Activated CD8-positive, alpha-beta memory T cell treated with anti-CD3 and anti-CD28 coated beads for 36 hours (primary cell): ENCODE data around the gene POU2F3. TPM values are rescaled to one million over a fixed set of nuclear protein-coding genes. Genes with fewer than 3 reads are reported as not detected.

Experiments used
- CTCF ChIA-PET: fragments of 350-600 bp; sonication (Branson Sonifier 250); formaldehyde crosslinking; loops from one replicate; lab custom pipeline; 2021; ENCODE audit warnings: antibody characterized with exemption; lab: Charles Lee
- POLR2A ChIA-PET: fragments of 350-600 bp; sonication (Branson Sonifier 250); formaldehyde crosslinking; loops from one replicate; lab custom pipeline; 2021; ENCODE audit warnings: antibody characterized with exemption; lab: Charles Lee
- total RNA-seq, 2 experiments: library from RNA; stranded (reverse); gene quantifications; one replicate each; pipeline ENCODE4 v1.2.3, GENCODE V29; 2021

The POU2F3 gene
- total RNA-seq, 2 experiments from 2014 or later: not detected

DNA sequence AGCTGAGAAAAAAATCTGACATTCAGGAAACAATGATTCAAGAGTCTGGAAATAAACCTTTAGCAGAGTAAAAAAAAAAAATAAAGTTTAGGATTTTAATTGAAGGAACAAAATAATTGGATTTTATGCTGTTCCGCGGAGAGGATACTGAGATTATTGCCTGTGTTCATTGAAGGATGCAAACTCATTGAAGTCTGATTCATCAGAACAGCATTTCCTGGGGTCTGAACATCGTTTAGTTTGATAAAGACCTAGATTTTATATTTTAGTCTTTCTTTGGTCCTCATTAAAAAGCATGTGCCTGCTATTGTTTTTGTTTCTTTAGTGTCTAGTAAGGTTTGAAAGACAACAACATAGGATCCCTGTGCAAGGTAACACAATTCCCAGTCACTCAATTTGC lies 89.6 kb downstream of the POU2F3 start:
- CTCF ChIA-PET: no interaction called here

DNA sequence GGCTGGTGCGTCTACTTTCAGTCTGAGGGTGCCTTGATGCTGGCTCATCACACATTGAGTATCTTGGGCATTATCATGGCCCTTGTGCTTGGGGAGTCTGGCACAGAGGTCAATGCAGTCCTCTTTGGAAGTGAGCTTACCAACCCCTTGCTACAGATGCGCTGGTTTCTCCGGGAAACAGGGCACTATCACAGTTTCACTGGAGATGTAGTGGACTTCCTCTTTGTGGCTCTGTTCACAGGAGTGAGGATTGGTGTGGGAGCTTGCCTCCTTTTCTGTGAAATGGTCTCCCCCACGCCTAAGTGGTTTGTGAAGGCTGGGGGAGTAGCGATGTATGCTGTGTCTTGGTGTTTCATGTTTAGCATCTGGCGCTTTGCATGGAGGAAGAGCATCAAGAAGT lies 90.1 kb downstream of the POU2F3 start:
- ChIA-PET CTCF (no interaction called here), POLR2A (no interaction called here)

More for the DNA sequence above, 89.6 kb downstream of the POU2F3 start:
- POLR2A ChIA-PET: no interaction called here

DNA sequence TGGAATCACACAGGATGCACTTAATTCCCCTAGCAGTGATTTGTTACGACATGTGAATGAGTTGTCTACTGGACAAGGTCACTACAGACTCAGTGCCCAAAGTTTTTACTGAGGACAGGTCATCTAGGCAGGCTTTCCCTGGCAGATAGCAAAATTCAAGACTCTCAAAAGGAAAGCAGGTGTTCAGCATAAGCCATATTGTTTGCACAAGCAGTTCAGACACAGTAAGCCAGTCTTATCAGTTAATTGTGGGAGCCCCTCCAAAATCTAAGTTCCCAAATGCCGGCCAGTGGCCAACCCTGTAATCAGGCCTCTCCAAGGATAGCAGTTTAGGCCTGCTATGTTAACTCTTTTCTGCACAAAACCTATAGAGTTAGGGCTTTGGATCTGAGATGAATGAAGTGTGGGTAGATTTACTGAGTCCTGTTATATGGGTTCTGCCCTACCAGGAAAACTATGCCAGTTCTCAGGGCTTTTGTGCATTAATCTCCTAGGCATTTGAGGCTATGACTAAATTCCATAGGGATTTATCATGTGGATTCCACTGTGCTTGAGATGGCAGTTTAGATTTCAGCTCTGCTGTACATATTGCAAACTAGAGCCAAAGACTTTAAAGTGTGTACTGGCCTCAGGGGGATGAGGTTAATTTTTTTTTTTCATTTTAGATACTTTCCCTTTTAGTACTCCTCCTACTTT lies 91.5 kb downstream of the POU2F3 start:
- ChIA-PET POLR2A (no interaction called here), CTCF (interaction anchor here (0.6 kb wide), 1 partner anchor 621 kb away, joined by 3 read pairs; no protein-coding TSS in a partner anchor)

DNA sequence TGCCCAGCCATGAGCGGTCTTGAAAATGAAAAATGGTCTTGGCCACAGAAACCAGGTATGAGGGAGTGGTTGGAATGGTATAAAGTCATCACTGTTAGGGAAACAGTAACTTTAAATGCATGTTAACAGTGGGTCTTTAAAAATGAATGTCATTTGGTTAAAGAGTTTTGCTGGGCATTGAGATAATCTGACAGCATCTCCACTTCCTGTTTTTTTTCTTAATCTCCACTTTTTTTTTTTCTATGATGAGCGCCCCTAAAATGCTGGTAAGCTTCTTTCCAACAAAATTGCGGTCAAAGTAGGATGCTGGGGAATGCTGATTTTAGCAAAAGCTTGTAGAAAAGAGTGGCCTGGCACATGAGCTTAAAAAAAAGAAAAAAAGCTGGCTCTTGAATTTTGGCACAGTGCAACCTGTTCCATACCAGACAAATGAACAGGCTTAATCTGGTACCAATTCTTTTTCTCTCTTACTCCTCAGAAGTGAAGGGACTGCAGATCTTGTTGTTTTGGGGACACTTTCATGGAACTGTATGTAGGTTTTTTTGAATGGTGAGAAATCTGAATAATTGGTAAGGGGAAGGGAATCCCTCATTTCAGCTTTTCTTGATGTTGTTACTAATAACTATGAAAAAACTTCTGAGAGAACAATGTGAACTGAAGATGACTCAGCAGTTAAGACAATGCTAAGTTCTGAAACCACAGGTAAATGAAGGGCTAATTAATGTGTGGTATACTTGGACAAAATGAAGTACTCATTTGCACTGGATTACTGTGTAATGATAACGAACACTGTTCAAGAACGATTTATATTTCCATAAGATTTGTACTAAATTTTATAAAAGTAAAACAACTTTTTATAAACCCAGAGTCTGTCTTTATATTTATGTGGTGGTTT lies 93.1 kb downstream of the POU2F3 start:
- CTCF ChIA-PET: interaction anchor here (1.4 kb wide), 1 partner anchor 30 kb away, joined by 3 read pairs; no protein-coding TSS in a partner anchor
- POLR2A ChIA-PET: no interaction called here

DNA sequence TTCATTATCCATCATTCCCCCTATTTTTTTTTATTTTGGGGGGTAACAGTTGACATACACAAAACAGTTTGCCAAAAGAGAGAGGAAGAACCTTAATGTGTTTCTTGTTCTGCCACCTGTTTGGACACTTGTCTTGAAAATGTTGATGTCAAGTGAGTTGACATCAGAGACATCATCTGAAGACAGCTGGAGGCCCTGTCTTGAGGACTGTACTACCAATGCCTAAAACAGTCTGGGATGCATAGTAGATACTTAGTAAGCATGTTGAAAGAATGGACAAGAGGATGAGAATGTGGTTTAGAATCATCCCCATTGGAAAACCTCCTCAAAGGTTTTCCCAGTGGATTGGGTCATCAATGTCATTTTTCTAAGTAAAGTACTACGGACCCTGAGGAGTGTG lies 93.9 kb downstream of the POU2F3 start:
- POLR2A ChIA-PET: no interaction called here

DNA sequence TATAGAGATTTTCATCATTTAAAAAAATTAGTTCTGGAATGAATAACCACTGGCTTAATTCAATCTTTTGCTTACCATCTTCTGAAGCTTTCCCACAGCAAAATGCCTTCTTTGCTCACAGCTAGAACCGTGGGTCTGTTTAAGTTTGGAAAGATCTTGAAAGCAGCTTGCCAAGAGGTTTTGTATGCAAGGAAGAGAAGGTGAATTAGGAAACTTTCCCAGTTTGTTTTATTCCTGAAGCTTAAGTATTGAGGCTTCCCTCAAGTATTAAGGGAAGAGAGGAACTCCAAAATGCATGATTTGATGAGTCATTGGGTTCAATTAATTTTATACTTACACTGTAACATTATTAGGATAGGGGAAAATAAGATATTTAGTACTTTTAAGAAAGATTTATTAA lies 94.4 kb downstream of the POU2F3 start:
- CTCF ChIA-PET: interaction anchor here (0.7 to 1.5 kb wide), 4 partner anchors 13 to 199 kb away, joined by 3 read pairs; no protein-coding TSS in a partner anchor
- POLR2A ChIA-PET: no interaction called here

More for the DNA sequence above, 93.9 kb downstream of the POU2F3 start:
- CTCF ChIA-PET: interaction anchor here (0.7 to 1.4 kb wide), 2 partner anchors 31 to 199 kb away, joined by 3 read pairs; no protein-coding TSS in a partner anchor

DNA sequence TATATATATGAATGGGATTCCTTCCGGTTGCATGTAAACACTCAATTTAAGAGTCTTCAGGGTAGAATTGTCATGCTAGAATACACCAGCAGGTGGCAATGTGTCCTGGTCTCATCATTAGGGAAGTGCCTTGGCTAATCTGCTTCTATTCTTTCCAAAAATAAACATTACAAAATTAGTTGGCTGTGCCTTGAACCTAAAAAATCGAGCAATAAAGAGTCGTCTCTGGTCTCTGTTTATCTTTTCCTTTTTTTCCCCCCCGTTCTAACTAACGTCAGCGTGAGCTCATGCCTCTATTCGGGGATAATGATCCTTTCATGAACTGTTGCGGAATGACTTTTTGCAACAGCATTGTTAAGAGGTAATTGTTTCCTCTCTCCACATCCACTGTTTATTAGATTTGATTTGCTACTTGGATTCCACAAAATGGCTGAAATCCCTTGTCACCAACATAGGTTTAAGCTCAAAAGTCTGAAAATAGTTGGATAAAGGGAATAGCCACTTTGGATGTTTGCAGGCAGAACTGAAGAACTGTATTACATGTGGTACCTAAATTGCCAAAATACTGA lies 95.0 kb downstream of the POU2F3 start:
- CTCF ChIA-PET: interaction anchor here (1.0 to 2.5 kb wide), 6 partner anchors 8 to 100 kb away, joined by 3 to 12 read pairs (median 4); partner anchors contain the start of gene TLCD5
- POLR2A ChIA-PET: no interaction called here

DNA sequence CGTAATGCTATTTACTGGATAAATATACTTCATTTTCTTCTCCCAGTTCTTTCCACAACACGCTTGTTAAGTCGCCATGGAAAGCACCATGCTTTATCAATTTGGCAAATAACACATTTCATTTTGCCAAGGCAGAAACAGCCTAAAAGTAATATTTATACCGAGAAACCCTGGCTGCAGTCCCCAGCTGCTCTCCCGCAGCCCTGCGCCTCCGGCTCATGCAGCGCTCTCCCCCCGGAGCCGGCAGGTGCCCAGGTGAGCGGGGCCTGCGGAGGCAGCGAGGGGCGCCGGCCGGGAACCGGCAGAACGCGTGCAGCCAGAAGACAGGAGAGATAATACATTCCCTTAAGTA lies 95.6 kb downstream of the POU2F3 start:
- POLR2A ChIA-PET: no interaction called here
- CTCF ChIA-PET: interaction anchor here (1.0 to 2.5 kb wide), 9 partner anchors 9 to 144 kb away, joined by 3 to 12 read pairs (median 4); partner anchors contain the start of gene TLCD5

DNA sequence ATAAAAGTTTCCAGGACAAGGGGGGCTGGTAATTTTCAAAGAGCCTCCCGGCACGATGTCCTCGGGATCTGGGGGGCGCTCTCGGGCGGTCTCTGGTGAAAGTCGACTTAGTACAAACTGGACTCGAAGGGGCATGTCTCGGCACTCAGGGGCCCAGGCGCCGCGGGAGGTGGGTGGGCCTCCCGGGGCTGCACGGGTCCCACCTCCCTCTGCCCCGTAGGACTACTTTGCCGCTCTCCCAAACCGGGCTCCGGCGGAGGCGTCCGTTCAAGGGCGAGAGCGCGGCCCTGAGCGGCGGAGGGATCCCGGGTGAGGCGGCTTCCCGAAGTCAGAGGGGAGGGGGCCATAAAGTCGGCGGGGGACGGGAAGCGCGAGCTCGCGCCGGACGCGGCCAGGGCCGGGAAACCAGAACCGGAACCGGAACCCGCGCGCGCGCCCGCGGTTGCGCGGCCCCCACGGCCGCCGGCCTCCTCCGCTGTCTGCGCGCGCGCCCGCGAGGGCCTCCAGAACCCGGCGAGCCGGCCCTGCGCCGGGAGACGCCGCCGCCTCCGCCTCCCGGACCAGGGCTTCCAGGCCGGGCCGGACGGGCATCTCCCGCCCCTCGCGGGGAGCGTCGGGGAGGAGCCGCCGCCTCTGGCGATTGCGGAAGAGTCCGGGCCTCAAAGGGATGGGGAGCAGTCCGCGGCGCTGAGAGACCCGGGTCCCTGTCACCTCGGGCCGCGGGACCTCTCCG lies 96.1 kb downstream of the POU2F3 start, which contains the start of gene ARHGEF12:
Gene ARHGEF12, plus strand, starts transcription at position 506 of the 733 bp plus-strand sequence. CDS start 831 bp downstream, outside the sequence.
- POLR2A ChIA-PET: no interaction called here

DNA sequence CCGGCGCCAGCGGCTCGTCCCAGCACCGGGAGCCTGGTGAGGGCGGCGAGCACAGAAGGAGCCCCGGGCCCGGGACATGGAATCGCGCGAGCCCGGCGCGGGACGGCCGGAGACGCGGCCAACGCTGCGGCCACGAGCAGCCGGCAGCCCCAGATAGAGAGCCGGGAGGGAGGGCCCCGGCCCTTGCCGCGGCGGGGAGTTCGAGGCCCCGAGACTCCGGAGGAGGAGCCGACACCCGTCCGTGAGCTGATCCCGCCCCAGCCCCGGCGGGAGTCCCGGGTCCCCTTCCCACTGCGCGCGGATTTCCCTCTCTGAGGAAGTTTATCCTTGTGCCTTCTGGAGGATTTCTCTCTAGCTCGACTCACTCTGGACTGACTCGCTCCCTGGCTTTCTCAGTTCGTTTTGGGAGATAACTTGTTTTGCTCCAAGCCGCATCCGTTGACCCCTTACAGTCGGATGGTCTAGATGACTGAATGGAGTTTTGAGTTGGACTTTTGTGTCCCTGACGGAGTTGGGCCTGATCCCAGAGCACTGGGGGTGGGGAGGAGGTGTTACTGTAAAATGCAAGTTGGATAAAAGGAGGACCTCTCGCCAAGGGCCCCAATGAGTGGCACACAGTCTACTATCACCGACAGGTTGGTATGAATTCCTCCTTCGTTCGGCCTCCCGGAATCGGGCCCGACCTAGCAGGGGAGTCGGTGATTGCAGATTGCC lies 96.9 kb downstream of the POU2F3 start:
- ChIA-PET CTCF (interaction anchor here (1.0 to 2.5 kb wide), 4 partner anchors 9 to 142 kb away, joined by 3 to 12 read pairs (median 4); no protein-coding TSS in a partner anchor), POLR2A (no interaction called here)

More for the DNA sequence above, 96.1 kb downstream of the POU2F3 start, which contains the start of gene ARHGEF12:
- CTCF ChIA-PET: interaction anchor here (1.0 to 2.5 kb wide), 7 partner anchors 9 to 143 kb away, joined by 3 to 12 read pairs (median 4); partner anchors contain the start of gene TLCD5

DNA sequence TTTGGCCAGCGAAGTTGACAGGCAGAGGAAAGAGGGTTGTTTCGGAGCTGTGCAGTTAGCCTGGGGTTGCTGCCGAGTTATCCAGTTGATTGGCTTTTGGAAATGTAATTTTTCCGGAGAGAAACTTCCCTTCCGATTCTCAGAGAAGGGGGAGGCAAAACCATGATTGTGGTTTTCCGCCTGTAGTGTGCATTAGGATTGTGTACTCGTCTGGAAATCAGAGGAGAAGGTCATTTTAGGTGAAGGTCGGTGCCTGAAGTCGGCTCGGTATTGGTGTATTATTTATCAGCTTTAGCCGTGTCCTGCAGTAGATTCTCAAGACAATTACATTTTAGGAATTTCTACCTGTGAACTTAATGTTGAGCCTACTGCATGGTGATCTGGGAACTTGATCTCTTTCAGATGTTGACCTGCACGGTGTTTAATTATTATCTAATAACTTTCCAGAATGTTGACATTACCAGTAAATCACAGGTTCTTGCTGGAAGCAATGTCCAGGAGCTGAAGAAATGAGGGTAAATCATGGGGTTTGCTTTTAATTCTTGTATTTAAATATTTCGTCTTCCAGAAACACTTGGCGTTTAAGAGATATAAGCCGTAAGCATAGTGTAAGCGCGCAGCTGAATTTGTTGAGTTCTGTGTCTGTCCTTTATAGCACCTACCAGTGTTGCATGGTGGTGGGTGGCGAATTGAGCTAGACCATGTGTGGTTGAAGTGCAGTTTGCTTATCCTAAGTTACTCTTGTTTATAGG lies 97.6 kb downstream of the POU2F3 start:
- ChIA-PET CTCF (interaction anchor here (2.5 kb wide), 1 partner anchor 11 kb away, joined by 12 read pairs; no protein-coding TSS in a partner anchor), POLR2A (no interaction called here)

DNA sequence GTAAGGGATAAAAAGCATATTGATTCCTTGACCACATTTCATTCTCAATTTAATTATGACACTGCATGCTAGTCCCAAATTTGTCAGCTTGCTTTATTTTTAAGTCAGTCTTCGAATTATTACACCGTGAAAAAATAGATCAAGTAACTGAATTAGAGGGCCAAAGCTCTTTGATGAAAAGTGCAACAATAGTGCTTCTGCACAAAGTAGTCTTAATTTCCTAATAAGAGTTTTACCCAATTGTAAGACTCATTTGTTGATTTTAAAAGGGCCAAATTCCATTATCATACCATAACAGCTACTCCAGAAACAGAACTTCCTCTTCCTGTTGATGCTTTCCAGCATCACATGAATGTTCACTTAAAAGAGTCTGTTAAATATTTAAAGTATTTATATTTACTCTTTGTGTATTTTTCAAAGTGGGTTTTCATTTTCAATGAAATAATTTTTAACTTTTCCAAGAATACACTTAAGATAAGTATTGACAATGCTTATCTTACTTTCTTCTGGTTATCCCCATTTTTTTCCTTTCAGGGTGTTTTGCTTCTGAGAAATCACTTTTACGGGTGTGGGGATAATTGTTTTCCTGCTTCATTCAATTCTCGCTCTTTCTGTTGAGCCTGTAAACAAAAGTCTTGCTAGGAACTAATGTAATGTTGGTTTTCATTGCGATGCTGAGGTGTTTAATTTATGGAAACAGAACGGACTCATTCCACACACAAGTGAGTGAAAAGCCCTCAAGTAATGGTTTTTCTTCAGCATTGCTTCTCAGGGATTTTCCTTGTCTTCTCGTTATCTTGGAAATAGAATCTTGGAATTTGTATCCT lies 98.4 kb downstream of the POU2F3 start:
- ChIA-PET POLR2A (no interaction called here), CTCF (no interaction called here)

DNA sequence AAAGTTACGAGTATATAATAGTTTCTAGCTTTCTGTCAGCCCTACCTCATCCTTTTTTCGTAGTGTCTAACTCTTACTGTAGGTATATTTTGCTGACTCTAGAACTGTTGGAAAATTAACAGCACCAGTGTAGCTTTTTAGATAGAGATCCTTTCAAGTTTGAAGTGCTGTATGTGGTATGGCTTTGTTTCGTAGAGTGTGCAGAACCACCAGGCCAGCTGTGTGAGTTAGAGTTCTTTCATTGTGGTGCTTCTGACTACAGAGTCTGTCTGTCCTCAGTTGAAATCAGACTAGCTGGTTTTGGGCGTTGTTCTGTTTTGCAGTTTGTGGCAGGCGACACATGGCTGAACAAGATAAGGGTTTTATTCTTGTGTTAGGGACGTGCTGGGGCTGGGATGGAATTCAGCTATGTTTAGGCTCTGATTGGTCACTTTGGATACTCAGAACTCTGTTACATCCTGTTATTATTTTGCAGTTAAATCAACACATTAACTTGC lies 99.5 kb downstream of the POU2F3 start:
- CTCF ChIA-PET: no interaction called here
- POLR2A ChIA-PET: no interaction called here

DNA sequence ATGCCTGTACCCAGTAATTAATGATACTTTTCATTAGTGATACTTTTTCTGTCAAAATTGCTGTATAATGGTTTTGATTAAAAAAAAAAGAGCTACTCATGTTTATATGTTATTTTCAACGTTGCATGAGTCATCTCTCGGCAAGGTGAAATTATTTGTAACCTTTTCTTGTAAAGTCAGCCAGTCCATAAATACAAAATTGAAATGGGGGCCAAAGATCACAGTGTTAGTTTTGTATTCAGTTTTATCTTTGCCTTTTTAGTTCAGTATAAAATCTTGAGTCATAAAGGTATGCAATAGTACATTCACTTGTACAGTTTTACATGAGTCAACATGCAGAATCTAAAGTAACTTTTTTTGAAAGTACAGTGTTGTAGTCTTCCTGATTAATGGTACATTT lies 100.6 kb downstream of the POU2F3 start:
- POLR2A ChIA-PET: interaction anchor here (0.5 kb wide), 1 partner anchor 71 kb away, joined by 5 read pairs; no protein-coding TSS in a partner anchor
- CTCF ChIA-PET: no interaction called here

DNA sequence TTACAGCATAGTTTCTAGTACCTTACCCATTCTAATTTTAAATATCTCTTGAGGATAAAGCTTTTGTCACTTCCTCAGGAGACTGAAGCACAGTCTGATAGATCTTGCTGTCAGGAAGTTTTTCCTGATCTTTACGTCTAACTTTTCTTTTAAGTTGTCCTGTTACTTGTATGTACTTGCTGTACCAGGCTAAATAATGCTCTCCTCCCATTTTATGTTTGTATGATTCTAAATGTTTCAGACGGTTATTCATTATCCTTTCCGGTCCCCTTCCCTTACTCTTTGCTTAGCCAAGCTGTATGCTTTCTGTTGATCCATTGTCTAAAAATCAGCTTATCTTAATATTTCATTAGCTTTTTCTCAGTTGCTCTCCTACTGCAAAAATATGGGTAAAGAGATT lies 102.3 kb downstream of the POU2F3 start:
- CTCF ChIA-PET: interaction anchor here (0.9 kb wide), 1 partner anchor 9 kb away, joined by 6 read pairs; no protein-coding TSS in a partner anchor
- POLR2A ChIA-PET: no interaction called here

DNA sequence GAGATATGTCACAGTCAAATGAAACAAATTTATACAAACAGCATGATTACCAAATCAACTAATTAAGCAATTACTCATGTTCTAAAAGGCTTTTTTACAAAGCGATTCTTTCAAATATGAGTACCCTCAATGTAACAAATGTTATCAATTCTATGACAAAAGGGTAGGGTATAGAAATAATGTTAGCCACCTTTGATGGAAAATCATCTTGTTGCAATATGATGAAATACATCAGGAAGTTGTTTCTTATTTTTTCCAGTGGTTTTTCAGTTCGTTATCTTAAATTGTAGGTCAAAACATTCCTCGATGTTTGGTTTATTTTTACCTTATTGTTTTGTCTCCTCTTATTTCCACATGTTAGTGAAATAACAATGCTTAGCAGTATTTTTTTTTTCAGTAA lies 102.7 kb downstream of the POU2F3 start:
- POLR2A ChIA-PET: no interaction called here
- CTCF ChIA-PET: interaction anchor here (0.9 kb wide), 1 partner anchor 8 kb away, joined by 6 read pairs; no protein-coding TSS in a partner anchor
